ENCODE results near the gene CACNA1I. TPM values are rescaled to one million over a fixed set of nuclear protein-coding genes. Genes with fewer than 3 reads are reported as not detected.

The CACNA1I gene
- total and polyA plus RNA-seq, 2 donors (not counting 1 experiment from before 2014, with no cell fraction given) = 0.07 to 0.25 TPM

GRCh38 chr22:39718206-39718605 is 147.7 kb downstream of the CACNA1I start:
- H3K27me3 Mint-ChIP-seq = peaks cover 11% of the 10 kb centered on the region
- H3K4me3 Mint-ChIP-seq = no peak overlapping the region
- TF ChIP-seq EZH2 (IDR thresholded peaks at IDR 0.05; ENCODE audit: borderline replicate concordance, insufficient read depth, low read depth, low read length, poor library complexity, severe bottlenecking) (no peak), CTCF (IDR thresholded peaks at IDR 0.05) (no peak)
- ATAC-seq (ENCODE audit: low read depth) (no peak), DNase-seq (no peak)
- no peaks in the 10 kb centered on the region for H3K9me3 Mint-ChIP-seq (ENCODE audit: insufficient read depth)
- H3K4me1 Mint-ChIP-seq = peaks cover 3% of the 10 kb centered on the region
- CTCF ChIA-PET = no interaction called here
- no peak overlapping the region for H3K4me3 ChIP-seq (ENCODE audit: control extremely low read depth in 1 of 5, extremely low read depth in 1 of 5, insufficient read depth in 1 of 5, low read depth in 2 of 5, low read length in 4 of 5)
- H3K9me3 ChIP-seq (ENCODE audit: control extremely low read depth in 1 of 3, control insufficient read depth in 2 of 3, insufficient read depth in 1 of 3, low read length in 2 of 3) = no peaks in the 10 kb centered on the region
- no peak overlapping the region for H2AFZ ChIP-seq (ENCODE audit: insufficient read depth, low read depth, low read length, poor library complexity, severe bottlenecking)
- H3K27ac Mint-ChIP-seq = no peak overlapping the region
- H3K4me1 ChIP-seq (ENCODE audit: control insufficient read depth in 2 of 2, insufficient read depth in 2 of 2, low read length in 2 of 2) = no peaks in the 10 kb centered on the region
- H3K27me3 ChIP-seq (replicated peaks in 1 of 4; ENCODE audit: control extremely low read depth in 1 of 4, control insufficient read depth in 3 of 4, insufficient read depth in 4 of 4, low read length in 3 of 4) = no peaks in the 10 kb centered on the region
- H3K79me2 ChIP-seq (ENCODE audit: control insufficient read depth, insufficient read depth, low read length) = no peaks in the 10 kb centered on the region
- intact Hi-C loops (cut with micrococcal nuclease) = no loop called here
- POLR2A ChIA-PET = no interaction called here
- no peaks in the 10 kb centered on the region for H4K20me1 ChIP-seq (ENCODE audit: control insufficient read depth, insufficient read depth, low read length, poor library complexity, severe bottlenecking)
- H3K27ac ChIP-seq (ENCODE audit: low read length in 2 of 2) = no peak overlapping the region
- 91% methylated on average over 6 of the region's 7 CpGs for WGBS (ENCODE audit: insufficient coverage)
- H3K36me3 ChIP-seq (replicated peaks in 1 of 2; ENCODE audit: control extremely low read depth in 1 of 2, control insufficient read depth in 1 of 2, extremely low read depth in 1 of 2, insufficient read depth in 2 of 2, low read length in 1 of 2) = no peaks in the 10 kb centered on the region
- no peak overlapping the region for H3K9ac ChIP-seq (ENCODE audit: low read length)
- no peak overlapping the region for H3K4me2 ChIP-seq (replicated peaks; ENCODE audit: low read depth, low read length, poor library complexity, severe bottlenecking)

GRCh38 chr22:39718921-39719475 is 148.4 kb downstream of the CACNA1I start:
- Histone ChIP-seq H3K4me1 (ENCODE audit: control insufficient read depth in 2 of 2, insufficient read depth in 2 of 2, low read length in 2 of 2) (no peaks in the 10 kb centered on the region), H3K27ac (ENCODE audit: low read length in 2 of 2) (no peak overlapping the region), H4K20me1 (ENCODE audit: control insufficient read depth, insufficient read depth, low read length, poor library complexity, severe bottlenecking) (no peaks in the 10 kb centered on the region), H3K4me2 (replicated peaks; ENCODE audit: low read depth, low read length, poor library complexity, severe bottlenecking) (no peak overlapping the region), H3K27me3 (replicated peaks in 1 of 4; ENCODE audit: control extremely low read depth in 1 of 4, control insufficient read depth in 3 of 4, insufficient read depth in 4 of 4, low read length in 3 of 4) (no peaks in the 10 kb centered on the region), H3K9ac (ENCODE audit: low read length) (no peak overlapping the region), H3K9me3 (ENCODE audit: control extremely low read depth in 1 of 3, control insufficient read depth in 2 of 3, insufficient read depth in 1 of 3, low read length in 2 of 3) (no peaks in the 10 kb centered on the region), H3K79me2 (ENCODE audit: control insufficient read depth, insufficient read depth, low read length) (no peaks in the 10 kb centered on the region), H3K36me3 (replicated peaks in 1 of 2; ENCODE audit: control extremely low read depth in 1 of 2, control insufficient read depth in 1 of 2, extremely low read depth in 1 of 2, insufficient read depth in 2 of 2, low read length in 1 of 2) (no peaks in the 10 kb centered on the region), H2AFZ (ENCODE audit: insufficient read depth, low read depth, low read length, poor library complexity, severe bottlenecking) (no peak overlapping the region), H3K4me3 (ENCODE audit: control extremely low read depth in 1 of 5, extremely low read depth in 1 of 5, insufficient read depth in 1 of 5, low read depth in 2 of 5, low read length in 4 of 5) (no peak overlapping the region)
- no peak for TF ChIP-seq CTCF (IDR thresholded peaks at IDR 0.05)
- TF ChIP-seq EZH2 (IDR thresholded peaks at IDR 0.05; ENCODE audit: borderline replicate concordance, insufficient read depth, low read depth, low read length, poor library complexity, severe bottlenecking) = no peak
- CTCF ChIA-PET = no interaction called here
- Mint-ChIP-seq H3K9me3 (ENCODE audit: insufficient read depth) (no peaks in the 10 kb centered on the region), H3K4me3 (no peak overlapping the region), H3K27me3 (peaks cover 11% of the 10 kb centered on the region), H3K4me1 (no peaks in the 10 kb centered on the region), H3K27ac (no peak overlapping the region)
- WGBS (ENCODE audit: insufficient coverage) = 96% methylated on average over 8 of the region's 8 CpGs
- no peak for ATAC-seq (ENCODE audit: low read depth)
- intact Hi-C loops (cut with micrococcal nuclease) = no loop called here
- DNase-seq = no peak
- POLR2A ChIA-PET = no interaction called here

Data from B cell (primary cell).